GM19467 (cell line): ENCODE data around the gene TMEM80.
"Not testable (repeated sequence)": the region's sequence is repeated elsewhere in the genome, so short reads cannot be mapped to it uniquely, and the experiment has no call there.

Experiments used
- ATAC-seq: cut with Tn5 transposase; IDR thresholded peaks from one replicate; pipeline ENCODE4 v1.9.1; 2021; ENCODE audit warnings: mild to moderate bottlenecking, moderate library complexity; ENCODE audit not compliant: unreplicated experiment

Gene TMEM80

DNA sequence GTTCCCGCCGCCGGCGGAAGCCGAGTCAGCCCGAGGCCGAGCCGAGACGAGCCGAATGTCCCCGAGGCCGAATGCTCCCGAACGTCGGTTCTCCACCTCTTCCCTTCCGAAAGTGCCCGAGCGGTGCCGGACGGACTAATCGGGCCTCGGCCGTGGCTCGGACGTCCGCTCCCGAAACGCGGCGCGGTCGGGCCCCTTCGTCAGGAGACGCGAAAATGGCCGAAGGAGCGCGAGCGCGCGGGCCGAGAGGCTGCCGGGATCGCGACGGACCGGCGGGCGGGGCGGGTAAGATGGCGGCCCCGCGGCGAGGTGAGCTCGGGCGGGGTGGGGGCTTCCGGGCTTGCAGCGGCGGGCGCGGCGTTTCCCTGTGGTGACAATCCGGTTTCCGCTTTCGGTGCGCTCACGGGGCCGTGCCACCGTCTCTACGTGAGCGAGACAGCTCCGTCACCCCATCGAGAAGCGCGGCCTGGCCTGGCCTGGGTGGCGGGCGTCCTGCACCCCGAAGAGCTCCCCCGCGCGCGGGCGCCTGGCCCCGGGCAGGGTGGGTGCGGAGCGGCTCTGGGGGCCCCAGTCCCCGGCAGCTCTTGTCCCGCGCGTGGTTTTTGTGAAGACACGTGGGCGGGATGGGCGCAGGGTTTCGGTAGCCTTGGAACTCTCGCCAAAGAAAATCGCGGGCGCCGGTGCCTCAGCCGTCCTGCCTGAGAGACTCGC is at the start of gene TMEM80:
TMEM80 (plus strand) TSS at position 279 of the 711 bp plus-strand sequence; CDS start at position 291, 12 bp downstream.
- peak; percentile 62 for ATAC-seq

GRCh38 chr11:646214-646613 is 49.4 kb upstream of the TMEM80 start:
- no peak for ATAC-seq

GRCh38 chr11:647672-648158 is 47.9 kb upstream of the TMEM80 start:
- not testable (repeated sequence) for ATAC-seq

GRCh38 chr11:650482-650881 is 45.1 kb upstream of the TMEM80 start:
- no peak for ATAC-seq

GRCh38 chr11:653136-653535 is 42.5 kb upstream of the TMEM80 start:
- not testable (repeated sequence) for ATAC-seq

GRCh38 chr11:653837-654236 is 41.8 kb upstream of the TMEM80 start:
- ATAC-seq = no peak

- not testable (repeated sequence) for ATAC-seq
These were observed 41.2 kb upstream of the TMEM80 start for GRCh38 chr11:654444-654843.

DNA sequence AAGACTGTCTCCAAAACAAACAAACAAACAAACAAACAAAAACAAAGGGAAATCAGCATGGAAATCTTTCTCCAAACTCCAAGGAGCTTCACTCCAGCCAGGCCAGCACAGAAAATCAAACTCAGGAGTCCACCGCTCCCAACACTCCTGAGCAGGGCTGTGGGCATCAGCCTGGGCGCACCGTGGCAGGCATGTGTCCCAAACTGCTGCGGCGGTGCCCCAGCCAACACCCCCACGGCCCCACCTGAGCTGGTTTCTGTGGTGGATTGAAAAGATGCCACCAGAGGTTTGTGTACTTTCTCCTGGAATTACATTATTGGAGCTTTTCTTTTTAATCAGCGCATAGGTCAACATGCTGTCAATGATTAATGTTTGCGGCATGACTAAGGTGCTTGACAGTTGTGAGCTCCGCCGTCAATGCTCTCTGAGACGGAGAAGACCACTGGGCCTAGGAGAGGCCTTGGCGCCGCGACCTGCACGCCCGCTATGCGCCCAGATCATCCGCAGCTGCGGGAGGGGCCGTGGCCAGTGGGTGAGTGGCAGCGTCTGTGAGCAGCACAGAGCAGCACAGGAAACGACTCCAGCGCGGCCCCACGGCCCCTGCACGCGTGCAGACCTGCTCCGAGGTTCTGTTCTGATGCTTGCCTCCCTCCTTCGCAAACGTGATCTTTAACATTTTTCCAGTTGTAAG is 40.4 kb upstream of the TMEM80 start:
- ATAC-seq = no peak

GRCh38 chr11:656426-656825 is 39.2 kb upstream of the TMEM80 start:
- ATAC-seq = no peak

- no peak for ATAC-seq
These were observed 38.8 kb upstream of the TMEM80 start for GRCh38 chr11:656866-657265.

DNA sequence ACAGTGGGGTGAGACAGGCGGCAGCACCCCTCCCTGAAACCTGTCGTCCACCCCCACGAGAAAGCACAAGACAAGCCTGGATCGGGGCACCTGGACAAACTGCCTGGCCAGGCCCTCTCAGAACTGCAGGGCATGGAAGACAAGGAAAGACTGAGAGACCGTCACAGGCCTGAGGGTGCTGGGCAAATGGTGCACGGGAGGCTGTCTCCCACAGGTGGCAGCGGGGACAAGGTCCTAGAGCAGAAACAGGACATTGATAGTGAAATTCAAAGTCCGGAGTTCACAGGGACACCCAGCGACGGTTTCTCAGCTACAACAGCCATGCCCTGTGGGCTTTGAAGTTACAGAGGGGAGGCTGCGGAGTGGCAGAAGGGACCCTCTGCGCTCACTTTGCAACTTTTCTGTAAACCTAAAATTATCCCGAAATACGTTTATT is 37.9 kb upstream of the TMEM80 start:
- ATAC-seq = no peak

GRCh38 chr11:659532-660085 is 36.0 kb upstream of the TMEM80 start:
- no peak for ATAC-seq

DNA sequence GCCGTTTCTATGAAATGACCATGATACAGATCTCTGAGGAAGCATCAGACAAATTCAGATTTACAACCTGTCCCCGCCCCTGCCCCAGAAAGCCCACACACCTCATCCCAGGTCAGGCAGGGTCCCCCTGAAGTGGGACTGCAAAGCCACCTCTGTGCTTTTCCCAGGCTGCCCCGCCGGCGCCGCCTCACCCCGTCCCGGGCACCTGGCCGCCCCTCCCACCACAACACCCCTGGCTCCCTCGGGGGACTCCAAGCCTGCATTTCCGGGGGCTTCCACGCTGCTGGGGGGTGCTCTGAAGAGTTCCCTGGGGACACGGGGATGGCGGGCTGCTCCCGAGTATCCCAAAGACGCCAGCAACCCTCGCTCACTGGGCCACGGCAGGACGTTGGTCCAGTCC is 35.3 kb upstream of the TMEM80 start:
- ATAC-seq = no peak

GRCh38 chr11:660681-661444 is 34.8 kb upstream of the TMEM80 start:
- ATAC-seq = no peak

GRCh38 chr11:662689-663274 is 32.8 kb upstream of the TMEM80 start:
- ATAC-seq = no peak

- no peak for ATAC-seq
These were observed 30.4 kb upstream of the TMEM80 start for GRCh38 chr11:665062-665703.

GRCh38 chr11:665704-666281 is 29.8 kb upstream of the TMEM80 start:
- ATAC-seq = no peak

- ATAC-seq = no peak
These were observed 21.8 kb upstream of the TMEM80 start for GRCh38 chr11:673866-674265.

DNA sequence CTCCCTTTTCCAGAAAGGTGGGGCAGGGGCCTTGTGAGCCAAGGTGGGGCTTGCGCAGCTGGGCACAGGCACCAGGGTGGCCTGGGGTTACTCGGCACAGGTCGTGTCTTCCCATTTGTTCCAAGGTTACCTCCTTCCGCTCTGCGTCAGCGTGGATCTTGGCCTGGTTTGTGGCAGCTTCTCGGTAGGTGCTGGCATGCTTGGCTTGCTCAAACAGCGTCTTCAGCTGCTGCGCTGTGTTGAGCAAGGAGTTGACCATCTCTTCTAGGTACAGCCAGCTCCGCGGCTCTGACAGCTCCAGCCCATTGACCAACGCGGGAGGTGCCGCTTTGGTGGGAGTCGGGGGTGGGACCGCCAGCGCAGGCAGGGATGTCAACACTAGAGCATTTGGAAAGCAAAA is 21.2 kb upstream of the TMEM80 start:
- ATAC-seq = no peak

DNA sequence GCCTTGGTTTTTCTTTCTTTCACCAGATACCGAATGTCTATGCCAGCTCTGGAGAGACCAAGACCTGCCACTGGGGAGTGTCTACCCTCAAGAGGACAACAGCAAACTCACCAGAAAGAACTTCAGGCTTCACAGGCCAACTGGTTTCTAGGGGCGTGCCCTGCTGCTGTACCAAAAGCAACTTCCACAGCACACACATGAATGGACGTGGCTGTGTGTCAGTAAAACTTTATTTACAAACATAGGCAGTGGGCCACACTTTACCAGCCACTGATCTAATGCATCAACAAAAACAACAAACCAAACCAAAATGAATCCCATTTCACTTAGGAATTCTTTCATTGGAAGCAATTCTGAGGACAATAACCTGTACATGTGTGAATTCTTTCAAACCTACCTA is 17.3 kb upstream of the TMEM80 start:
- ATAC-seq = no peak
